Measurements from ENCODE around the gene GRID1. TPM values are rescaled to one million over a fixed set of nuclear protein-coding genes. Genes with fewer than 3 reads are reported as not detected.

Gene GRID1
- total RNA-seq, 4 donors from 2014 or later, result 0.03 to 2.7 (median 0.49) TPM

DNA sequence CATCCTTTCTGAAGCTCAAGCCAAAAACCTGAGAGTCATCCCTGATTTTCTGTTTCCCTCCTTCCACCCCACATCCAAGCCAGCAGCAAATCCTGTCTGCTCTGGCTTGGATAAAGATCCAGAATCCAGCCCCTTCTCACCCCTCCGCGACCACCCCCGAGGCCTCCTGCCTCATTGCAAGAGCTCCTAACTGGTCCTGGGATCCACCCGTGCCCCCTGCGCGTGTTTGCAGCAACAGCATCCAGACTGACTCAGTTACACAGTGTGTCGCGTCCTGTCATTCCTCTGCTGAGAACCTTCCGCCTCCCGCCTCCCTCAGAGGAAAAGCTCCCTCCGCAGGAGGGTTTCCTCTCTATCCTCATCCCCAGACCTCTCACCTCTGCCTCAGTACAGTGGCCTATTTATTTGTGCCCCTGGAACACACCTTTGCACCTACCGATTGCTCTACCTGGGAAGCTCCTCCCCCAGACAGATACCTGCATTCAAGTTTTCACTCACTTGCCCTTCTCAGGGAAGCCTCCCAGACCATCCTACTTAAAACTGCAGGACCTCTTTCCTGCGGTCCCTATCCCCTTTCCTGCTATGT, 21.6 kb upstream of the GRID1 start:
- no peak overlapping the region for H3K27ac ChIP-seq
- TF ChIP-seq POLR2A (IDR thresholded peaks at IDR 0.05) (no peak), CTCF (IDR thresholded peaks at IDR 0.05) (no peak)
- H3K4me3 ChIP-seq, result no peak overlapping the region
- H3K27me3 ChIP-seq, result peaks cover 0 to 76% (median 5%) of the 10 kb centered on the region in 4 donors
- no peaks in the 10 kb centered on the region for H3K9me3 ChIP-seq
- peaks cover 6 to 10% (median 6%) of the 10 kb centered on the region in 3 donors for H3K4me1 ChIP-seq
- intact Hi-C loops (cut with DNase I), result no loop called here
- DNase-seq, result no peak
- H3K36me3 ChIP-seq, result no peaks in the 10 kb centered on the region
- WGBS, 2 donors, result 55 to 61% methylated on average over 13 of the region's 13 CpGs

GRCh38 chr10:86387178-86387794, 20.7 kb upstream of the GRID1 start:
- H3K9me3 ChIP-seq, result no peaks in the 10 kb centered on the region
- TF ChIP-seq CTCF (IDR thresholded peaks at IDR 0.05) (no peak), POLR2A (IDR thresholded peaks at IDR 0.05) (no peak)
- H3K27ac ChIP-seq, result no peak overlapping the region
- 59 to 70% methylated on average over 7 of the region's 7 CpGs for WGBS, 2 donors
- peaks cover 0 to 72% (median 5%) of the 10 kb centered on the region in 4 donors for H3K27me3 ChIP-seq
- H3K36me3 ChIP-seq, result no peaks in the 10 kb centered on the region
- no peak for DNase-seq
- intact Hi-C loops (cut with DNase I), result no loop called here
- H3K4me1 ChIP-seq, result peaks cover 6 to 10% (median 6%) of the 10 kb centered on the region in 3 donors
- no peak overlapping the region for H3K4me3 ChIP-seq

- intact Hi-C loops (cut with DNase I), result no loop called here
- no peak overlapping the region for H3K4me3 ChIP-seq
- no peak for DNase-seq
- H3K27me3 ChIP-seq, result peaks cover 0 to 70% (median 5%) of the 10 kb centered on the region in 4 donors
- no peak for TF ChIP-seq POLR2A (IDR thresholded peaks at IDR 0.05)
- no peak for TF ChIP-seq CTCF (IDR thresholded peaks at IDR 0.05)
- no peaks in the 10 kb centered on the region for H3K9me3 ChIP-seq
- peaks cover 6 to 10% (median 6%) of the 10 kb centered on the region in 3 donors for H3K4me1 ChIP-seq
- H3K27ac ChIP-seq, result no peak overlapping the region
- no peaks in the 10 kb centered on the region for H3K36me3 ChIP-seq
- WGBS, 2 donors, result 80 to 86% methylated on average over 3 of the region's 3 CpGs
These were observed 19.2 kb upstream of the GRID1 start for GRCh38 chr10:86385806-86386205.

DNA sequence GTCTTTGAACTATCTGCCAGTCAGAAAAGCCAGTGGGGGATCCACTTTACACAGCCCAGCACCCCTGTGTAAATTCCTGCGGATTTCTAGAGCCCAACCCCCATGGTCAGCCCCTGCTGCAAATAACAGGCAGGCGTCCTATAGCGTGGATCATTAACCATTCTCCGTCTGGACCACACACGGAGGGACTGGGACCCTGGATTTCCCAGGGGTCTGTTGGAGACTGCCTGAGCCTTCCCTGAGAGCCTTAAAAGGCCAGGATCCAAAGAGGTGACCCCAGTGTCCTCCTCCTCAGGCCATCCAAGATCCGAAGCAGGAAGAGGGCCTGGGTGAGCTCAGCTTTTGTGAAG, 11.2 kb upstream of the GRID1 start:
- DNase-seq, result no peak
- H3K36me3 ChIP-seq, result no peaks in the 10 kb centered on the region
- intact Hi-C loops (cut with DNase I), result loop anchor here (10.0 kb wide), 1 partner anchor 383 kb away; no protein-coding TSS in a partner anchor
- no peak overlapping the region for H3K27ac ChIP-seq
- H3K9me3 ChIP-seq, result no peaks in the 10 kb centered on the region
- 46% methylated on average over 3 of the region's 6 CpGs; no CpG with 5 or more reads in 1 of the 2 donors for WGBS, 2 donors
- H3K27me3 ChIP-seq, result peaks cover 0 to 80% (median 0%) of the 10 kb centered on the region in 4 donors
- H3K4me3 ChIP-seq, result no peak overlapping the region
- peaks cover 0 to 10% (median 4%) of the 10 kb centered on the region in 3 donors for H3K4me1 ChIP-seq
- TF ChIP-seq CTCF (IDR thresholded peaks at IDR 0.05) (no peak), POLR2A (IDR thresholded peaks at IDR 0.05) (no peak)

Measured in esophagus squamous epithelium (tissue), 5 donors.